Measurements from ENCODE around the gene SLC25A27.

Gene SLC25A27

DNA sequence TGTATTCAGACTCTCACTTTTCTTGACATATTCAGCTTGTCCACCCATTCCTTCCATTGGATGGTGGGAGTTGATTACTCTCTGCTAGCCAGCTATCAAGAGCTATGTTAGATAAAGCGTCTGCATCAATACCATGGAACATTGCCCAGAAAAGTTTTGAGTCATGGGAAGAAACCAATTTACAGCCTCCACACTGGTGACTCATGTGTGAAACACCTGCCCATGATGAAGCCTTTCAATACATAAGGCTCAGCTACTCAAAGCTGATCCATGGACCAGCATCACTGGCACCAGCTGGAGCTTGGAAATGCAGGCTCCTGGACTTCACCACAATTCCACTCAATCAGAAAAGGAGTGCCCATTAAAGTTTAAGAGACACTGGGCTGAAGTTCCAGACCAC lies 66.3 kb downstream of the SLC25A27 start:
- DNase-seq (ENCODE audit: low read depth): no peak

- DNase-seq (ENCODE audit: low read depth): no peak
These were observed 67.6 kb downstream of the SLC25A27 start for GRCh38 chr6:46720401-46720800.

All from CMK (cell line).